Skeletal muscle tissue (tissue), 4 donors: ENCODE measurements around the gene LIMS4. TPM values are rescaled to one million over a fixed set of nuclear protein-coding genes. Genes with fewer than 3 reads are reported as not detected.
"Not testable (repeated sequence)": the region's sequence is repeated elsewhere in the genome, so short reads cannot be mapped to it uniquely, and the experiment has no call there.

Experiments used
- H3K27ac ChIP-seq: one replicate; pipeline ENCODE4 v1.7.0; 2013; ENCODE audit warnings: mild to moderate bottlenecking, low read depth, low read length, inconsistent platforms
- H3K27me3 ChIP-seq, 3 donors: one replicate each; pipeline ENCODE4 v1.7.0; 2013; ENCODE audit warnings: low read length in 3 of 3; ENCODE audit not compliant: control insufficient read depth in 3 of 3, insufficient read depth in 3 of 3
- H3K36me3 ChIP-seq, 3 donors: one replicate each; pipeline ENCODE4 v1.7.0; 2013; ENCODE audit warnings: low read length in 3 of 3; ENCODE audit not compliant: control insufficient read depth in 3 of 3, insufficient read depth in 3 of 3
- H3K4me1 ChIP-seq, 3 donors: one replicate each; pipeline ENCODE4 v1.7.0; 2013; ENCODE audit warnings: low read length in 3 of 3, mild to moderate bottlenecking in 3 of 3; ENCODE audit not compliant: control insufficient read depth in 3 of 3, insufficient read depth in 3 of 3
- H3K4me3 ChIP-seq, 3 donors: one replicate each; pipeline ENCODE4 v1.7.0; 2013; ENCODE audit warnings: low read length in 3 of 3
- H3K9ac ChIP-seq, 3 donors: one replicate each; pipeline ENCODE4 v1.7.0; 2013; ENCODE audit warnings: low read length in 3 of 3, mild to moderate bottlenecking in 3 of 3, moderate library complexity in 2 of 3, low read depth in 1 of 3
- H3K9me3 ChIP-seq, 3 donors: one replicate each; pipeline ENCODE4 v1.7.0; 2013; ENCODE audit warnings: low read length in 3 of 3; ENCODE audit not compliant: control insufficient read depth in 3 of 3
- total RNA-seq: library from RNA; depleted of rRNA; stranded (reverse); fragments of >200 nt; gene quantifications from one replicate; pipeline ENCODE4 v1.2.3, GENCODE V29; 2014
- donor health status: Osteomylitis.

The LIMS4 gene
- 1.0 TPM for total RNA-seq

- not testable (repeated sequence) for H3K4me3 ChIP-seq, H3K4me1 ChIP-seq, H3K36me3 ChIP-seq, H3K27me3 ChIP-seq, H3K27ac ChIP-seq, H3K9me3 ChIP-seq, H3K9ac ChIP-seq
Measured at GRCh38 chr2:110472171-110473058, at the start of gene LIMS4. TSS of gene LIMS4 (minus strand) at chr2:110472816. CDS start at chr2:110472778, 38 bp downstream.

- H3K9me3 ChIP-seq, H3K9ac ChIP-seq, H3K27ac ChIP-seq: not testable (repeated sequence)
Measured at GRCh38 chr2:110499755-110500377, 27.2 kb upstream of the LIMS4 start.

GRCh38 chr2:110496027-110496426, 23.4 kb upstream of the LIMS4 start:
- not testable (repeated sequence) for H3K9me3 ChIP-seq, H3K27me3 ChIP-seq, H3K27ac ChIP-seq, H3K4me1 ChIP-seq, H3K4me3 ChIP-seq, H3K9ac ChIP-seq, H3K36me3 ChIP-seq

More at GRCh38 chr2:110499755-110500377, 27.2 kb upstream of the LIMS4 start:
- H3K4me3 ChIP-seq, H3K4me1 ChIP-seq, H3K27me3 ChIP-seq, H3K36me3 ChIP-seq: not testable (repeated sequence)

GRCh38 chr2:110494488-110494887, 21.9 kb upstream of the LIMS4 start:
- not testable (repeated sequence) for H3K9me3 ChIP-seq, H3K27ac ChIP-seq, H3K36me3 ChIP-seq, H3K9ac ChIP-seq, H3K27me3 ChIP-seq, H3K4me1 ChIP-seq, H3K4me3 ChIP-seq

GRCh38 chr2:110488991-110489390, 16.4 kb upstream of the LIMS4 start:
- H3K9me3 ChIP-seq, H3K9ac ChIP-seq, H3K4me1 ChIP-seq, H3K27me3 ChIP-seq, H3K36me3 ChIP-seq, H3K27ac ChIP-seq, H3K4me3 ChIP-seq: not testable (repeated sequence)

GRCh38 chr2:110482697-110483096, 10.1 kb upstream of the LIMS4 start:
- H3K27ac ChIP-seq, H3K27me3 ChIP-seq, H3K9me3 ChIP-seq, H3K4me1 ChIP-seq, H3K4me3 ChIP-seq, H3K36me3 ChIP-seq, H3K9ac ChIP-seq: not testable (repeated sequence)

GRCh38 chr2:110481200-110481599, 8.6 kb upstream of the LIMS4 start:
- H3K4me1 ChIP-seq: not testable (repeated sequence)

GRCh38 chr2:110480084-110480483, 7.5 kb upstream of the LIMS4 start:
- H3K36me3 ChIP-seq, H3K9me3 ChIP-seq, H3K4me3 ChIP-seq, H3K9ac ChIP-seq, H3K27me3 ChIP-seq, H3K27ac ChIP-seq, H3K4me1 ChIP-seq: not testable (repeated sequence)

More at GRCh38 chr2:110481200-110481599, 8.6 kb upstream of the LIMS4 start:
- H3K27me3 ChIP-seq, H3K36me3 ChIP-seq, H3K4me3 ChIP-seq, H3K9me3 ChIP-seq, H3K9ac ChIP-seq, H3K27ac ChIP-seq: not testable (repeated sequence)

- not testable (repeated sequence) for H3K4me1 ChIP-seq, H3K27me3 ChIP-seq, H3K36me3 ChIP-seq, H3K27ac ChIP-seq, H3K9ac ChIP-seq, H3K9me3 ChIP-seq, H3K4me3 ChIP-seq
Measured at GRCh38 chr2:110477370-110477769, 4.8 kb upstream of the LIMS4 start.

GRCh38 chr2:110476952-110477351, 4.3 kb upstream of the LIMS4 start:
- H3K27me3 ChIP-seq, H3K9me3 ChIP-seq, H3K4me3 ChIP-seq, H3K4me1 ChIP-seq, H3K9ac ChIP-seq, H3K36me3 ChIP-seq, H3K27ac ChIP-seq: not testable (repeated sequence)
